B cell (primary cell): ENCODE data around the gene ZBED2.

ENCODE experiments used
- CTCF ChIP-seq: fragments of 200-600 bp; IDR thresholded peaks from one replicate; pipeline ENCODE4 v1.8.0; 2022; ENCODE audit warnings: antibody characterized with exemption, mild to moderate bottlenecking
- EZH2 ChIP-seq: IDR thresholded peaks from 2 replicates; pipeline ENCODE4 v1.6.1; 2012; ENCODE audit warnings: borderline replicate concordance, low read depth, mild to moderate bottlenecking, moderate library complexity, low read length; ENCODE audit not compliant: insufficient read depth, poor library complexity, severe bottlenecking

GRCh38 chr3:111617912-111618601, 22.9 kb upstream of the ZBED2 start:
- no peak for TF ChIP-seq CTCF
- no peak for TF ChIP-seq EZH2
